ENCODE measurements around the gene ZSCAN12.
"Not testable (repeated sequence)": the region's sequence is repeated elsewhere in the genome, so short reads cannot be mapped to it uniquely, and the experiment has no call there.

The ZSCAN12 gene

GRCh38 chr6:28399350-28400121 is at the start of gene ZSCAN12:
Gene ZSCAN12 (minus strand): TSS chr6:28399747. CDS start chr6:28398405, 1,342 bp downstream.
- DNase-seq, result no peak

GRCh38 chr6:28449056-28449455 is 49.5 kb upstream of the ZSCAN12 start:
- no peak for DNase-seq

- DNase-seq, result not testable (repeated sequence)
Observed at GRCh38 chr6:28447512-28447906, 48.0 kb upstream of the ZSCAN12 start.

GRCh38 chr6:28446818-28447511 is 47.4 kb upstream of the ZSCAN12 start:
- no peak for DNase-seq

GRCh38 chr6:28444759-28445158 is 45.2 kb upstream of the ZSCAN12 start:
- not testable (repeated sequence) for DNase-seq

- no peak for DNase-seq
Observed at GRCh38 chr6:28443112-28443773, 43.7 kb upstream of the ZSCAN12 start, which contains the start of gene ZSCAN23. Gene ZSCAN23 (minus strand): TSS chr6:28443491. CDS start chr6:28436266, 7,225 bp downstream.

- DNase-seq, result no peak
Observed at GRCh38 chr6:28442586-28442985, 43.0 kb upstream of the ZSCAN12 start.

GRCh38 chr6:28436404-28436803 is 36.9 kb upstream of the ZSCAN12 start:
- no peak for DNase-seq

GRCh38 chr6:28433119-28433518 is 33.6 kb upstream of the ZSCAN12 start:
- no peak for DNase-seq

GRCh38 chr6:28429781-28430180 is 30.2 kb upstream of the ZSCAN12 start:
- no peak for DNase-seq

GRCh38 chr6:28425944-28426541 is 26.5 kb upstream of the ZSCAN12 start:
- DNase-seq, result no peak

- no peak for DNase-seq
Observed at GRCh38 chr6:28424163-28424562, 24.6 kb upstream of the ZSCAN12 start.

GRCh38 chr6:28423546-28423945 is 24.0 kb upstream of the ZSCAN12 start:
- DNase-seq, result no peak

GRCh38 chr6:28413681-28414080 is 14.1 kb upstream of the ZSCAN12 start:
- DNase-seq, result no peak

GRCh38 chr6:28410767-28411166 is 11.2 kb upstream of the ZSCAN12 start:
- no peak for DNase-seq

- DNase-seq, result no peak
Observed at GRCh38 chr6:28408076-28408802, 8.7 kb upstream of the ZSCAN12 start.

GRCh38 chr6:28407401-28407800 is 7.9 kb upstream of the ZSCAN12 start:
- no peak for DNase-seq

GRCh38 chr6:28403923-28404322 is 4.4 kb upstream of the ZSCAN12 start:
- not testable (repeated sequence) for DNase-seq

GRCh38 chr6:28402197-28402596 is 2.6 kb upstream of the ZSCAN12 start:
- DNase-seq, result no peak

- DNase-seq, result no peak
Observed at GRCh38 chr6:28401172-28401571, 1.6 kb upstream of the ZSCAN12 start.

- no peak for DNase-seq
Observed at GRCh38 chr6:28400122-28400451, 540 bp upstream of the ZSCAN12 start.

GRCh38 chr6:28395918-28396317 is 3.6 kb downstream of the ZSCAN12 start:
- no peak for DNase-seq

Measured in NCI-H187 treated with DMSO at 0.1 percent for 48 hours (cell line).